SK-N-MC (cell line): ENCODE measurements around the gene MAN1C1.

Source experiments
- EZH2 ChIP-seq: fragments of 200-600 bp; sonication (generic); IDR thresholded peaks from one replicate; pipeline ENCODE4 v1.6.1; 2017; ENCODE audit warnings: antibody characterized with exemption
- POLR2AphosphoS5 ChIP-seq: IDR thresholded peaks from 2 replicates; pipeline ENCODE4 v1.6.1; 2012; ENCODE audit warnings: mild to moderate bottlenecking, low read depth, low read length, borderline replicate concordance

DNA sequence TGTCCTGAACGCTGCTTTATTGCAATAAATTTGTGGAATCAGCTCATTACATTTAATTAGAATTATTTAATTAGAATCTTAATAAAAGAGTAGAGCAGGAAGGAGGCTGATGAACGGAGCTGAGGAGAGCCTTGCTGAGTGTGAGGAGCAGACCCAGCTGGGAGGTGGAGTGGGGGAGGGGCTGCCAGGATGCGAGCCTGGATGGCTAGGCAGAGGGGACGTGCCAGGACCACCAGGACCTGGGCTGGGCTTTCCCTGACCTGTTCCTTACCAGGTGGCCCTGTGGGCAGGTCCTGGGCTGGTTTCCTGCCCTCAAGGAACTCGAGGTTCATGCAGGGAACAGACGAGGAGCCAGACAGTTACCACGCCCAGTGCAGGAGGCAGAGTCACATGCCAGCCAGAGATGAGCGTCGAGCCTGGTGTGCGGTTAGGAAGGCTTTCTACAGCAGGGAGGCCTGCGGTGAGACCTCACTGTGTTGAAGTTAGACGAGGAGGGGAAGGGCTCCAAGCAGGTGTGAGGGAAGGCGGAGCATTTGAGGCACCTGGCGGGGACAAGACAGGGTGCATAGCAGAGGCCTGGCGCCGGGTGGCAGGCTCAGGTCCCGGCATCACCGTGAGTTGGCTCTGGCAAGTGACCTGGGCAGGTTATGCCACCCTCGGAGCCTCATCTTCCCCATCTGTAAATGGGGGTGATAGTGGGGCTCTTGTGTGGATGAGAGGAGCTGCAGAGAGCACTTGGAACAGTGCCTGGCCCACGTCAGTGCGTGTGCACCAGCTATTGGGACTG lies 39.3 kb upstream of the MAN1C1 start:
- no peak for TF ChIP-seq POLR2AphosphoS5
- no peak for TF ChIP-seq EZH2
